Right lobe of liver (tissue), 6 donors: ENCODE measurements around the gene CAB39L. TPM values are rescaled to one million over a fixed set of nuclear protein-coding genes. Genes with fewer than 3 reads are reported as not detected.

Experiments
- ATAC-seq, 4 donors: fragments of 200-7000 bp; cut with Tn5 transposase; one replicate each; pipeline ENCODE4 v1.9.1; 2020; ENCODE audit warnings: mild to moderate bottlenecking in 4 of 4, moderate library complexity in 4 of 4
- DNase-seq, 3 donors: peaks; one replicate each; pipeline ENCODE4 v3.0.0-alpha.2; 2020
- H3K27ac ChIP-seq, 3 donors: fragments of 200-600 bp; one replicate each; pipeline ENCODE4 v1.8.0; 2022
- H3K27me3 ChIP-seq, 2 donors: fragments of 200-600 bp; one replicate each; pipeline ENCODE4 v1.8.0; 2022
- H3K36me3 ChIP-seq, 4 donors: fragments of 200-600 bp; sonication (generic) in 1 of 4; one replicate each; pipeline versions ENCODE4 v1.5.1 to v1.8.0; 2017 to 2022; ENCODE audit warnings: control low read depth in 1 of 4
- H3K4me1 ChIP-seq, 4 donors: fragments of 200-600 bp; sonication (generic) in 1 of 4; one replicate each; pipeline versions ENCODE4 v1.5.1 to v1.8.0; 2017 to 2022; ENCODE audit warnings: control low read depth in 1 of 4
- H3K4me3 ChIP-seq, 3 donors: fragments of 200-600 bp; one replicate each; pipeline ENCODE4 v1.8.0; 2022
- H3K9me3 ChIP-seq, 4 donors: fragments of 200-600 bp; sonication (generic) in 1 of 4; one replicate each; pipeline versions ENCODE4 v1.5.1 to v1.8.0; 2017 to 2022; ENCODE audit warnings: control low read depth in 1 of 4
- CTCF ChIP-seq, 4 donors: fragments of 200-600 bp in 3 of 4; fragments of 450-650 bp in 1 of 4; IDR thresholded peaks; one replicate each; pipeline versions ENCODE4 v1.5.1 to v1.8.0; 2016 to 2022; ENCODE audit warnings: antibody characterized with exemption in 4 of 4, mild to moderate bottlenecking in 2 of 4
- POLR2A ChIP-seq: fragments of 450-650 bp; IDR thresholded peaks from one replicate; pipeline ENCODE4 v1.6.1; 2017; ENCODE audit warnings: antibody characterized with exemption, mild to moderate bottlenecking
- WGBS: methylation state at CpG from one replicate; pipeline ENCODE4 v1.1.6; 2018; ENCODE audit warnings: low coverage, low lambda C conversion rate; ENCODE audit not compliant: insufficient coverage; ENCODE audit errors: missing lambda C conversion rate; 5-methylcytosine and 5-hydroxymethylcytosine counted together
- intact Hi-C, 2 donors: fragments of 100-400 bp; cut with DNase I; formaldehyde crosslinking; loops; one replicate each; pipeline versions ENCODE4 v1.11.2 to v1.14.1; 2022
- total RNA-seq, 6 experiments: library from RNA; depleted of rRNA in 2 of 6; stranded (reverse); fragments of >200 nt in 2 of 6; fragmentation: NEBNext Ultra II Directional in 3 of 6; extraction: Animal tissue kit (Norgen Biotek cat#: 25700) in 3 of 6; gene quantifications; one replicate each; pipeline versions ENCODE4 v1.1.0 to v1.2.4, GENCODE V29; 2016 to 2023
- donor health status: DM: no; HTN: yes; CAD: no.
- donor health status: DM: no; HTN: no; CAD: no.
- donor health status: DM: no; HTN: no; CAD: no.
- donor health status: DM: no; HTN: yes; CAD: no.
- donor health status: DM: no; HTN: yes; CAD: no.

Gene CAB39L
- total RNA-seq, 6 experiments from 2014 or later, result 1.9 to 4.1 (median 2.8) TPM

GRCh38 chr13:49302817-49303216 is 141.0 kb downstream of the CAB39L start:
- Histone ChIP-seq H3K4me3 (no peak overlapping the region), H3K27ac (no peak overlapping the region), H3K27me3 (no peaks in the 10 kb centered on the region), H3K9me3 (no peaks in the 10 kb centered on the region), H3K36me3 (no peaks in the 10 kb centered on the region), H3K4me1 (no peaks in the 10 kb centered on the region)
- no peak for ATAC-seq
- intact Hi-C loops, result loop anchor here in 1 of 2 donors (5.0 kb wide), 1 partner anchor 299 kb away; no protein-coding TSS in a partner anchor
- no peak for TF ChIP-seq CTCF (IDR thresholded peaks at IDR 0.05)
- WGBS, result 83% methylated on average over 3 of the region's 9 CpGs
- DNase-seq, result no peak

- DNase-seq, result no peak
- ATAC-seq, result no peak
- no peaks in the 10 kb centered on the region for H3K27me3 ChIP-seq
- no peaks in the 10 kb centered on the region for H3K9me3 ChIP-seq
- intact Hi-C loops, result loop anchor here in 1 of 2 donors (5.0 kb wide), 1 partner anchor 300 kb away; no protein-coding TSS in a partner anchor
- no peaks in the 10 kb centered on the region for H3K4me1 ChIP-seq
- H3K36me3 ChIP-seq, result no peaks in the 10 kb centered on the region
- WGBS, result 92% methylated on average over 6 of the region's 7 CpGs
- TF ChIP-seq CTCF (IDR thresholded peaks at IDR 0.05) (no peak), POLR2A (no peak)
- no peak overlapping the region for H3K4me3 ChIP-seq
- no peak overlapping the region for H3K27ac ChIP-seq
Measured at GRCh38 chr13:49302222-49302621, 141.6 kb downstream of the CAB39L start.

GRCh38 chr13:49300739-49301589 is 142.9 kb downstream of the CAB39L start:
- DNase-seq (peak in 1 of 3 donors; percentile 60), ATAC-seq (peak; percentile 85 to 93 (median 90))
- Histone ChIP-seq H3K4me1 (no peaks in the 10 kb centered on the region), H3K4me3 (peak overlapping the region in 2 of 3 donors; percentile 19 to 40), H3K27me3 (no peaks in the 10 kb centered on the region), H3K27ac (no peak overlapping the region), H3K36me3 (no peaks in the 10 kb centered on the region), H3K9me3 (no peaks in the 10 kb centered on the region)
- TF ChIP-seq CTCF (IDR thresholded peaks at IDR 0.05) (peak; percentile 79 to 96 (median 80)), POLR2A (no peak)
- WGBS, result 7% methylated on average over 11 of the region's 20 CpGs
- intact Hi-C loops, result loop anchor here in 1 of 2 donors (5.0 kb wide), 1 partner anchor 301 kb away; no protein-coding TSS in a partner anchor

GRCh38 chr13:49300276-49300675 is 143.6 kb downstream of the CAB39L start:
- intact Hi-C loops, result loop anchor here in 1 of 2 donors (5.0 kb wide), 1 partner anchor 302 kb away; no protein-coding TSS in a partner anchor
- ATAC-seq (no peak), DNase-seq (no peak)
- no peak overlapping the region for H3K4me3 ChIP-seq
- H3K36me3 ChIP-seq, result no peaks in the 10 kb centered on the region
- H3K27me3 ChIP-seq, result no peaks in the 10 kb centered on the region
- H3K4me1 ChIP-seq, result no peaks in the 10 kb centered on the region
- 41% methylated on average over 3 of the region's 5 CpGs for WGBS
- TF ChIP-seq CTCF (IDR thresholded peaks at IDR 0.05) (no peak), POLR2A (no peak)
- H3K9me3 ChIP-seq, result no peaks in the 10 kb centered on the region
- no peak overlapping the region for H3K27ac ChIP-seq
